A549 treated with Hydrocortisone at 1 μM for 4 hours (cell line): Measurements from ENCODE around the gene ZNF773. TPM values are rescaled to one million over a fixed set of nuclear protein-coding genes. Genes with fewer than 3 reads are reported as not detected.

Experiments
- total RNA-seq: library from RNA; stranded (reverse); fragments of 200-300 nt; extraction: Qiagen RNA extraction; gene quantifications from 5 replicates; pipeline ENCODE4 v1.2.3, GENCODE V29; 2022

Gene ZNF773
- 4.4 to 7.4 TPM (median 4.7 TPM) in 5 replicates for total RNA-seq

GRCh38 chr19:57499680-57500395, at the start of gene ZNF773:
ZNF773 (plus strand) TSS chr19:57499938; CDS start chr19:57500081, 143 bp downstream.

GRCh38 chr19:57477191-57478008, 22.3 kb upstream of the ZNF773 start, which contains the start of gene ZNF772:
ZNF772 (minus strand) TSS chr19:57477566; CDS start chr19:57477309, 257 bp downstream.

GRCh38 chr19:57487477-57488298, 12.1 kb upstream of the ZNF773 start, which contains the start of gene ZNF419:
ZNF419 (plus strand) TSS chr19:57487750; CDS start chr19:57487951, 201 bp downstream.

GRCh38 chr19:57527136-57527881, 27.6 kb downstream of the ZNF773 start, which contains the start of gene ZNF549:
ZNF549 (plus strand) TSS chr19:57527356; CDS start chr19:57527574, 218 bp downstream.

Other genes starting within 250 kb of the ZNF773 start
- gene ZNF460, start 219.5 kb upstream of the ZNF773 start, total RNA-seq, result 0.76 to 1.3 TPM (median 1.1 TPM) in 5 replicates
- 0.99 to 2.0 TPM (median 1.4 TPM) in 5 replicates for gene ZNF543, start 179.5 kb upstream of the ZNF773 start, total RNA-seq
- 2.0 to 2.9 TPM (median 2.2 TPM) in 5 replicates for gene ZNF304, start 148.7 kb upstream of the ZNF773 start, total RNA-seq
- 11.8 to 16.4 TPM (median 15.0 TPM) in 5 replicates for gene TRAPPC2B, start 136.4 kb upstream of the ZNF773 start, total RNA-seq
- gene ZNF547, start 136.4 kb upstream of the ZNF773 start, total RNA-seq, result 1.0 to 2.5 TPM (median 1.4 TPM) in 5 replicates
- 3.2 to 5.6 TPM (median 4.0 TPM) in 5 replicates for gene ZNF548, start 110.1 kb upstream of the ZNF773 start, total RNA-seq
- 4.2 to 7.7 TPM (median 5.6 TPM) in 5 replicates for gene ZNF17, start 88.8 kb upstream of the ZNF773 start, total RNA-seq
- 12.6 to 16.4 TPM (median 15.3 TPM) in 5 replicates for gene ZNF749, start 64.6 kb upstream of the ZNF773 start, total RNA-seq
- gene VN1R1, start 42.8 kb upstream of the ZNF773 start, total RNA-seq, result 0.05 to 0.08 TPM (median 0.06 TPM) in 4 of 5 replicates, not detected in the other
- gene ZNF772, start 22.4 kb upstream of the ZNF773 start, total RNA-seq, result 1.0 to 2.9 TPM (median 1.4 TPM) in 5 replicates
- 6.1 to 7.8 TPM (median 6.5 TPM) in 5 replicates for gene ZNF419, start 12.2 kb upstream of the ZNF773 start, total RNA-seq
- 1.3 to 2.2 TPM (median 1.7 TPM) in 5 replicates for gene ZNF549, start 27.4 kb downstream of the ZNF773 start, total RNA-seq
- gene ZNF550, start 59.9 kb downstream of the ZNF773 start, total RNA-seq, result 2.1 to 4.0 TPM (median 3.6 TPM) in 5 replicates
- gene ZNF416, start 79.0 kb downstream of the ZNF773 start, total RNA-seq, result 3.6 to 4.9 TPM (median 4.5 TPM) in 5 replicates
- gene ZIK1, start 84.2 kb downstream of the ZNF773 start, total RNA-seq, result 0.03 TPM in 1 of 5 replicates, not detected in the others
- gene ZNF530, start 99.9 kb downstream of the ZNF773 start, total RNA-seq, result 4.6 to 5.8 TPM (median 4.7 TPM) in 5 replicates
- gene ZNF134, start 114.3 kb downstream of the ZNF773 start, total RNA-seq, result 6.8 to 9.3 TPM (median 8.4 TPM) in 5 replicates
- 5.0 to 7.6 TPM (median 5.9 TPM) in 5 replicates for gene ZNF211, start 133.2 kb downstream of the ZNF773 start, total RNA-seq
- gene ZSCAN4, start 169.0 kb downstream of the ZNF773 start, total RNA-seq, result not detected in 5 replicates
- gene ZNF551, start 182.0 kb downstream of the ZNF773 start, total RNA-seq, result 4.3 to 6.1 TPM (median 5.5 TPM) in 5 replicates
- gene ZNF154, start 209.3 kb downstream of the ZNF773 start, total RNA-seq, result not detected in 5 replicates
- 0.84 to 1.2 TPM (median 0.98 TPM) in 5 replicates for gene ZNF671, start 227.7 kb downstream of the ZNF773 start, total RNA-seq
- 4.3 to 6.3 TPM (median 5.8 TPM) in 5 replicates for gene ZNF776, start 246.9 kb downstream of the ZNF773 start, total RNA-seq